HG03571 (cell line): Measurements from ENCODE around the gene SEMG2.

ENCODE experiments used
- ATAC-seq: cut with Tn5 transposase; IDR thresholded peaks from one replicate; pipeline ENCODE4 v1.9.1; 2021; ENCODE audit not compliant: unreplicated experiment

The SEMG2 gene

GRCh38 chr20:45221076-45221475, at the start of gene SEMG2:
Gene SEMG2 (plus strand): TSS chr20:45221373. CDS start chr20:45221390, 17 bp downstream.
- no peak for ATAC-seq

GRCh38 chr20:45173522-45173921, 47.7 kb upstream of the SEMG2 start:
- ATAC-seq, result no peak

GRCh38 chr20:45174434-45175364, 46.5 kb upstream of the SEMG2 start, which contains the start of gene PI3:
Gene PI3 (plus strand): TSS chr20:45174902. CDS start chr20:45174923, 21 bp downstream.
- ATAC-seq, result no peak

GRCh38 chr20:45176526-45177267, 44.5 kb upstream of the SEMG2 start:
- no peak for ATAC-seq

GRCh38 chr20:45179166-45179565, 42.0 kb upstream of the SEMG2 start:
- no peak for ATAC-seq

- ATAC-seq, result no peak
Measured at GRCh38 chr20:45181639-45182038, 39.5 kb upstream of the SEMG2 start.

- ATAC-seq, result no peak
Measured at GRCh38 chr20:45183084-45183483, 38.1 kb upstream of the SEMG2 start.

GRCh38 chr20:45187693-45188092, 33.5 kb upstream of the SEMG2 start:
- no peak for ATAC-seq

GRCh38 chr20:45189067-45189609, 32.0 kb upstream of the SEMG2 start:
- ATAC-seq, result no peak

GRCh38 chr20:45189861-45190260, 31.3 kb upstream of the SEMG2 start:
- ATAC-seq, result no peak

GRCh38 chr20:45191926-45192325, 29.2 kb upstream of the SEMG2 start:
- no peak for ATAC-seq

GRCh38 chr20:45193331-45193730, 27.8 kb upstream of the SEMG2 start:
- no peak for ATAC-seq

- no peak for ATAC-seq
Measured at GRCh38 chr20:45206725-45207124, 14.4 kb upstream of the SEMG2 start, which contains the start of gene SEMG1. Gene SEMG1 (plus strand): TSS chr20:45207033. CDS start chr20:45207054, 21 bp downstream.

GRCh38 chr20:45209924-45210323, 11.2 kb upstream of the SEMG2 start:
- no peak for ATAC-seq

GRCh38 chr20:45211569-45212474, 9.4 kb upstream of the SEMG2 start:
- no peak for ATAC-seq

- ATAC-seq, result no peak
Measured at GRCh38 chr20:45212836-45213235, 8.3 kb upstream of the SEMG2 start.

GRCh38 chr20:45218124-45218523, 3.0 kb upstream of the SEMG2 start:
- ATAC-seq, result no peak

- ATAC-seq, result no peak
Measured at GRCh38 chr20:45218636-45219035, 2.5 kb upstream of the SEMG2 start.

- ATAC-seq, result no peak
Measured at GRCh38 chr20:45223136-45223535, 2.0 kb downstream of the SEMG2 start.

GRCh38 chr20:45226287-45226686, 5.1 kb downstream of the SEMG2 start:
- no peak for ATAC-seq
